Mucosa of gallbladder (tissue), 1 donor: ENCODE measurements around the gene INHBC. TPM values are rescaled to one million over a fixed set of nuclear protein-coding genes. Genes with fewer than 3 reads are reported as not detected.
A peak's percentile ranks its signal among the peaks of the same experiment; 100 is the strongest.

Source experiments
- DNase-seq: peaks from one replicate; pipeline ENCODE4 v3.0.0-alpha.2; 2020; ENCODE audit warnings: low spot score
- total RNA-seq: library from RNA; stranded (reverse); gene quantifications from one replicate; pipeline ENCODE4 v1.2.1, GENCODE V29; 2021
- donor health status: DM: no; HTN: no; CAD: no.

INHBC gene
- total RNA-seq, 1 donor from 2014 or later = not detected

DNA sequence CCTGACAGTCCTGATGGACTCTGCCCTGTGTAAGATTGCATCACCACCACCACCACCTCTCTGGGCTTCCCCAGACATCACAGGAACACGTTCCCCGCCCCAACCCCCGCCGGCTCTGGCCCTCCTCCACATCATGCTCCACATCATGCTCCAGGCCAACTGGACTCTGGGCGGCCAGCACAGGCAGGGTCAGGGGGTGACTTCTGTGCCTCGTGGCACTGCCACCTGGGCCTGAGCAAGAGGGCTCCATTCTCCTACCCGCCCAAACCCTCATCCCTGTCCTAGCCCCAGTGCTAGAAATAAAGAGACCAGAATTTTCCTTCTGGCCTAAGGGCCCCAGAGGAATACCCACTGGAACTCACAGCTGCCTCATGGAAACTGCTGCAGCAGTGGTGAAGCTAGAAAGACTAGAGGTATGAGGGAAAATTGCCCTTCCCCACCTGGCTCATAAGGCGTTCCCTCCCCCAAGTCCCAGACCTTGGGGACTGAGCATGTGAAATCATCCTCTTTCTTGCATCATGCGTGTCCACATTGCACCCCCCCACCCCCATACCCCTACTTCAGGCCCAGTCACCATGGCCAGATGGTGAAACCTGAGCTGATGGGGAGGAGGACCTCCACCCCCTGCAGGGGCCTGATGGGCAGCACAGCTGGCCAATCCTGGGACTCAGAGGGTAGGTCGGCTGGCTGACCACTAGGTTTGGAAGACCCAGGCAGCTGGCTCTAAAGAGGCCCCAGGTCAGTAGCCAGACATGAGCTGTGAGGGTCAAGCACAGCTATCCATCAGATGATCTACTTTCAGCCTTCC, 20.2 kb downstream of the INHBC start, which contains the start of gene INHBE:
INHBE (plus strand) TSS at position 742 of the 808 bp plus-strand sequence. CDS start 230 bp downstream, outside the sequence.
- peak; percentile 73 for DNase-seq

- DNase-seq = no peak
These were observed 21.0 kb downstream of the INHBC start for GRCh38 chr12:57455374-57456144.

- no peak for DNase-seq
These were observed 21.6 kb downstream of the INHBC start for GRCh38 chr12:57456145-57456700.

DNA sequence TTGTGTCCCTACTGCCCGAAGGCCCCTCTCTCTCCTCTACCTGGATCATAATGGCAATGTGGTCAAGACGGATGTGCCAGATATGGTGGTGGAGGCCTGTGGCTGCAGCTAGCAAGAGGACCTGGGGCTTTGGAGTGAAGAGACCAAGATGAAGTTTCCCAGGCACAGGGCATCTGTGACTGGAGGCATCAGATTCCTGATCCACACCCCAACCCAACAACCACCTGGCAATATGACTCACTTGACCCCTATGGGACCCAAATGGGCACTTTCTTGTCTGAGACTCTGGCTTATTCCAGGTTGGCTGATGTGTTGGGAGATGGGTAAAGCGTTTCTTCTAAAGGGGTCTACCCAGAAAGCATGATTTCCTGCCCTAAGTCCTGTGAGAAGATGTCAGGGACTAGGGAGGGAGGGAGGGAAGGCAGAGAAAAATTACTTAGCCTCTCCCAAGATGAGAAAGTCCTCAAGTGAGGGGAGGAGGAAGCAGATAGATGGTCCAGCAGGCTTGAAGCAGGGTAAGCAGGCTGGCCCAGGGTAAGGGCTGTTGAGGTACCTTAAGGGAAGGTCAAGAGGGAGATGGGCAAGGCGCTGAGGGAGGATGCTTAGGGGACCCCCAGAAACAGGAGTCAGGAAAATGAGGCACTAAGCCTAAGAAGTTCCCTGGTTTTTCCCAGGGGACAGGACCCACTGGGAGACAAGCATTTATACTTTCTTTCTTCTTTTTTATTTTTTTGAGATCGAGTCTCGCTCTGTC, 22.3 kb downstream of the INHBC start:
- DNase-seq = no peak

DNA sequence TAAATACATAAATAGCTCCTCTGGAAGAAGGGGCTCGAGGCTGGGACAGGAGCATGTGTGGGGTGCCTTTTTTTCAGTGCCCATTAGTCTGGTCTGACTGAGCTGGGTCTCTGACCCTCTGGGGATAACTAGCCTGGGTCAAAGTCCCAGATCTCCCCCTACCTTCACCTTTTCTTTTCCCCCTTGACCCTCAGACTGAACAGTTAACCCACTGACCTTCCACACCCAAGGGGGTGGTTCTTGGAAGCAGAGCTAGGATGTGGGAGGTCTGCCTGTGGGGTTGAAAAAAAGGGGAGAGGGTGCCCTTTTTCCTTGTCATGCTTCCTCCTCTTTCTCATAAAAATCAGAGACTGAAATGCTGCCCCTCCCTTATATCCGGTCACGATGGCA, 24.1 kb downstream of the INHBC start:
- DNase-seq = no peak

GRCh38 chr12:57459055-57459749, 24.6 kb downstream of the INHBC start:
- peak; percentile 94 for DNase-seq

DNA sequence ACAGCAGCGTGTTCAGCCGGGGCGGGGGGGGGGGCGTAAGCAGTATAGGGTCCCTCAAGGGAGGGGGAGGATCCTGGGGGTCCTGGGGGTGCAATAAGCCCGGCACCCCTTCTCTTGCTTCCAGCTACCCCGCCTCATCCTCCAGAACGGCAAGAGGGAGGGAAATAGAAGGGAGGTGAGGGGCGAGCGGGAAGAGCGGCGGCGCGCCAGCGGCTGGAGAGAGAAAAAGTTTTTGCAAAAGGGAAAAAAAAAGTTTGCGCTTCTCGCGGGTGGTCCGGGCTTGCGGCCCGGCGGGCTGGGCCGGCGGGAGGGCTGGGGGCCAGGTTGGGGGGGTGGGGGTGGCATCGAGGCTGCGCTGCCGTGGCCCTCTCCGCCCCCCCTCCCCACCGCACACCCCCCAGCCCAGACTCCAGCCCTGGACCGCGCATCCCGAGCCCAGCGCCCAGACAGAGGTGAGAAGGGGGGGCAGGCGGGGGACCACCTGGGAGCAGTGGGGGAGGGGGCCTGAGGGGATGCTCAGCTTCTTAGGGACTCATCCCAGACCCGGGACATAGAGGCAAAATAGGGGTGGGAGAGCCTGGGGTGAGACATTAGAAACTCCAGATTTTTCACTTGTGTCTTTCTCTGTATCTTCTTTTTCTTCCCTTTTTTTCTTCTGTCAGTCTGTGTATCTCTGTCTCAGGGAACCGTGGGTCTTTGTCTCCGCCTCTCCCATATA, 25.3 kb downstream of the INHBC start, which contains the start of gene GLI1:
GLI1 (plus strand) TSS at position 36 of the 718 bp plus-strand sequence. CDS start 3,907 bp downstream, outside the sequence.
- DNase-seq = no peak

DNA sequence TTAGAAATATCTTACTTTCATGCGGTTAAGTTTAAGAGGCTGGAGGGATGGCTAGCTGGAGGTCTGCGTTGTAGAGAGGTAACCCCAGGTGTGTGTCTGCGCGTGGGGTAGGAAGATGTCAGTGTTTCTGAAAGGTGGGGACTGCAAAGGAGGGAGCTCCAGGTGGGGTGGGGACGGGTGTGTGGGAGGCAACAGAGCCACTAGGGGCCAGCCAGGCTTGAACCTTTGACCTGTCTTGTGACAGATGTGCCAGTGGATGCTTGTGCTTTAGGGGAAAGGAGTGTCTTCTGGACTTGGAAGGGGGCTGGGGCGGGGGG, 25.8 kb downstream of the INHBC start:
- no peak for DNase-seq

DNA sequence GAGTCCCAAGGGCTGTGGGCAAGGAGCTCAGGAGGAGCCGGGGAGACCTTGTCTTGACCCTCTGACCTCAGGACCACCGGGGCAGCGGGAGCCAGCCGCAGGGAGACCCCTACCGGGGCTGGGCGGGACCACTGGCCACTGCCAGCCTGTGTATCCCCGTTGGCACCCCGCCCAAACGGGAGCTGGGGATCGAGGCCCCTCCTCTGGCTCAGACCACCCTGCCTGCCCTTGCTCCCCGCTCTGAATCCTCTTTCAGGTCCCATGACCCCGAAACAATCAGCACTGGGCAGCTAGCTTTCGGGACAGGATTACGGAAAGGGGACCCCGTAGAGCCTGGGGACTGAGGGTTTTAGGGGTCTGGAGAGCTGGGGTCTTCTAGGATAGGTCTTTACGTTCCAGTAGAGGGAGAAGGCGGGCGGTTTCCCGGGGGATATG, 26.3 kb downstream of the INHBC start:
- DNase-seq = no peak

DNA sequence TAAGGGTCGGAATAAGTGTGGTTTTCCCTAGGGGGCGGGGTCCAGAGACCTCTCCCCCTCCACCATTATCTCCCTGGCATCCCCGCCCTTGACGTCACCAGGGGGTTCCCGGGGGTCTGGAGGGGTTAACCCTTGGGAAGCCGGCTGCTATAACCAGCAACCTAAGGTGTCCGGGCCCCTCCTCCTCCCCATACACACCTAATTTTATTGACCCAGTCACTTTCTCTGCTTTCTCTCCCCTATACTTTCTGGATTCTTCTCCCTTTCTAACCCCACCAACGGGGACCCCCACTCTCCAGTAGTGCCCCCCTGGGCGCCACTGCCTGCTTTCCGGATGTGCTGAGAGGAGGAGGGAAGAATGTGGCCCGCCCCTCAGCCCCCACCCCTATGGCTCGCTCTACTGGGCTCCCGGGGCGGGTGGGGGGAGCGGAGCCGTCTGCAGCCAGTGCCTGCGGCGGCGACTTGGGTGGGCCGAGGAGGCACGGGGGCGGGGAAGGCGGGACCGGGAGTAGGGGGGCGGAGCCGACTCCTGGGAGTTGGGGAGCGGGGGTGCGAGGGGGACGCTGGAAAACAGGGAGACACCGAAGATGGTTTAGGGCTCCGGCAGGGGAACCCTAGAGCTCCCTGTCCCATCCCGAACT, 26.8 kb downstream of the INHBC start:
- peak; percentile 58 for DNase-seq

DNA sequence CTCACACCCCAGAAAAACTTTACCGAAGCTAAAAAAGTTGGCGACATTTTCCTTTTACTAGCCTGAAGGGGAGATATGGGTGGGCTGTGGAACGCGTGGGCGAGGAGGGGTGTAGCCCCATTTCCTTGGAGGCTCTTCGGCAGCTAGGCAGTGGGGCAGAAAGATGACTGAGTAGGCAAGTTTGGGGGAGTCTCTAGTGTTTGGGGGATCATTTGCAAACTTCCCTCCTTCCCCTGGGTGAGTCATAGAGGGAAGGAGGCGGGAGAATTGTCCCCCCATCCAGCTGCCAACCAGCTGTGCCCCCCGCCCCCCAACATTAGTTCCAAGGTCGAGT, 27.3 kb downstream of the INHBC start:
- no peak for DNase-seq

GRCh38 chr12:57462251-57462911, 27.8 kb downstream of the INHBC start:
- peak; percentile 85 for DNase-seq

DNA sequence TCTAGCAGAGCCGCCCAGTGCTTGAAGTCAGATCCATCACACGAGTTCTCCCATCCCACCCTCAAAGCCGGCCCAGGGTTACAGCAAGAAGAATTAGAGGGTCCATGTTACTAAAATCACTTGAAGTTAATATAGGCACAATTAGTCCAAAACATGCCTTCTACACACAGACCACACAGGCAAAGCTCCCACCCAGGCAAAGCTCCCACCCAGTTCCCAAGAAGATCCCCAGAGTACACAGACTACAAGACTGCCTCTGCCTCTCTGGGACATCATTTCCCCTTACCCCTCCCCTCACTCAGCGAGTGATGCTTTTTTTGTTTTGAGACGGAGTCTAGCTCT, 28.3 kb downstream of the INHBC start:
- no peak for DNase-seq

DNA sequence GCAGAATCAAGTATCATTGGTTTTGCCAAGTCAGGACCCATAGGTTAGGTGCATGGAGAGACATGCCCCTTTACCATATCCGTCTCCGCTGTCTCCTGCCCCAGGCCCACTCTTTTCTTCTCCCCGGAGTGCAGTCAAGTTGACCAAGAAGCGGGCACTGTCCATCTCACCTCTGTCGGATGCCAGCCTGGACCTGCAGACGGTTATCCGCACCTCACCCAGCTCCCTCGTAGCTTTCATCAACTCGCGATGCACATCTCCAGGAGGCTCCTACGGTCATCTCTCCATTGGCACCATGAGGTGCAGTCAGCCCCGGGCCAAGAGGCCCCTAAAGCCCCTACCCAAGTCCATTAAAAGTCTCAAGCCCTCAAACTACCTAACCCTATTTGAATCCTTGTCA, 30.0 kb downstream of the INHBC start:
- DNase-seq = no peak

- no peak for DNase-seq
These were observed 30.6 kb downstream of the INHBC start for GRCh38 chr12:57465030-57465746.

- no peak for DNase-seq
These were observed 31.3 kb downstream of the INHBC start for GRCh38 chr12:57465747-57466505.

DNA sequence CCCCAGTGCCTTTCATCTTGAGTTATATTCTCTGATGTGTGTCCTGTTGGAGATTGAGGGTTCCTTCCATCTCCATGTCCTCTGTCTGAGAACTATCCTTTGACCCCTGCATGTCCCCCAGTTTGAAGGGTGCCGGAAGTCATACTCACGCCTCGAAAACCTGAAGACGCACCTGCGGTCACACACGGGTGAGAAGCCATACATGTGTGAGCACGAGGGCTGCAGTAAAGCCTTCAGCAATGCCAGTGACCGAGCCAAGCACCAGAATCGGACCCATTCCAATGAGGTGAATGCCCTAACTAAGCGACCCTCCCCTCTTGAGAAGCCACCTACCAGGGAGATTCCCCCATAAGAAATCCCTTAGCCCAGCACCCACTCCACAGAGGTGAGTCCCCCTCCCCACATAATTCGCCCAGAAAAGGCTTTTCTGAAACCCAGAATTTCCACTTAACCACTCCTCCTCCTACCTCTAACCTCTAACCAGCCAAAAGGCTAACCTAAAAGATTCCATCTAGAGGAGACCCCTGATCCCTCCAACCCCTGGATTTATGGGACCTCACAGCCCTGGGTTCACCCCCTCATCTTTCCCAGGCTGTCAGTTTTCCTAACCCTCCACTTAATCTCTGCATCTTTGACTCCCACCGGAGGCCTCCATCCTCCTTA, 32.8 kb downstream of the INHBC start:
- DNase-seq = no peak

DNA sequence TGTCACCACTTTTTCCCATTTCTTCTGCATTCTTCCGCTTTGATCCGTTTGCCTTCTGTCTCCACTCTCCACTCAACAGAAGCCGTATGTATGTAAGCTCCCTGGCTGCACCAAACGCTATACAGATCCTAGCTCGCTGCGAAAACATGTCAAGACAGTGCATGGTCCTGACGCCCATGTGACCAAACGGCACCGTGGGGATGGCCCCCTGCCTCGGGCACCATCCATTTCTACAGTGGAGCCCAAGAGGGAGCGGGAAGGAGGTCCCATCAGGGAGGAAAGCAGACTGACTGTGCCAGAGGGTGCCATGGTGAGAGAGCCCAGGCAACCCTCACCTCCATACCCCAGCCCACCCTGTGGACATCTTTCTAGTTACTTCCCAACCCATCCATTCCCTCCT, 33.3 kb downstream of the INHBC start:
- DNase-seq = no peak
